GM21825 (cell line): ENCODE data around the gene HPSE2.
A peak's percentile ranks its signal among the peaks of the same experiment; 100 is the strongest.

ENCODE experiments used
- ATAC-seq: cut with Tn5 transposase; IDR thresholded peaks from one replicate; pipeline ENCODE4 v1.9.1; 2021; ENCODE audit warnings: mild to moderate bottlenecking, moderate library complexity; ENCODE audit not compliant: unreplicated experiment

HPSE2 gene

GRCh38 chr10:98474628-98475027 lies 761.0 kb downstream of the HPSE2 start:
- ATAC-seq = peak; percentile 61

GRCh38 chr10:98472196-98472595 lies 763.5 kb downstream of the HPSE2 start:
- ATAC-seq = no peak

- no peak for ATAC-seq
Measured at GRCh38 chr10:98470850-98471249, 764.8 kb downstream of the HPSE2 start.

- ATAC-seq = no peak
Measured at GRCh38 chr10:98469001-98469931, 766.4 kb downstream of the HPSE2 start.

- peak; percentile 94 for ATAC-seq
Measured at GRCh38 chr10:98467506-98468318, 767.9 kb downstream of the HPSE2 start.

- no peak for ATAC-seq
Measured at GRCh38 chr10:98466861-98467505, 768.7 kb downstream of the HPSE2 start.

GRCh38 chr10:98465866-98466265 lies 769.8 kb downstream of the HPSE2 start:
- no peak for ATAC-seq

- ATAC-seq = no peak
Measured at GRCh38 chr10:98463976-98464754, 771.5 kb downstream of the HPSE2 start.

- no peak for ATAC-seq
Measured at GRCh38 chr10:98463016-98463415, 772.6 kb downstream of the HPSE2 start.

- ATAC-seq = no peak
Measured at GRCh38 chr10:98461500-98461842, 774.2 kb downstream of the HPSE2 start.

GRCh38 chr10:98460837-98461499 lies 774.7 kb downstream of the HPSE2 start:
- no peak for ATAC-seq

- ATAC-seq = no peak
Measured at GRCh38 chr10:98458809-98459784, 776.6 kb downstream of the HPSE2 start.

- ATAC-seq = no peak
Measured at GRCh38 chr10:98457721-98458120, 777.9 kb downstream of the HPSE2 start.

- ATAC-seq = no peak
Measured at GRCh38 chr10:98456686-98457482, 778.8 kb downstream of the HPSE2 start.

- ATAC-seq = no peak
Measured at GRCh38 chr10:98456043-98456570, 779.5 kb downstream of the HPSE2 start.

GRCh38 chr10:98453729-98454128 lies 781.9 kb downstream of the HPSE2 start:
- no peak for ATAC-seq

- no peak for ATAC-seq
Measured at GRCh38 chr10:98450618-98451017, 785.0 kb downstream of the HPSE2 start.

- no peak for ATAC-seq
Measured at GRCh38 chr10:98449287-98449686, 786.4 kb downstream of the HPSE2 start.
